ENCODE data around the gene ERBB4.
"Not testable (repeated sequence)": the region's sequence is repeated elsewhere in the genome, so short reads cannot be mapped to it uniquely, and the experiment has no call there.

The ERBB4 gene

DNA sequence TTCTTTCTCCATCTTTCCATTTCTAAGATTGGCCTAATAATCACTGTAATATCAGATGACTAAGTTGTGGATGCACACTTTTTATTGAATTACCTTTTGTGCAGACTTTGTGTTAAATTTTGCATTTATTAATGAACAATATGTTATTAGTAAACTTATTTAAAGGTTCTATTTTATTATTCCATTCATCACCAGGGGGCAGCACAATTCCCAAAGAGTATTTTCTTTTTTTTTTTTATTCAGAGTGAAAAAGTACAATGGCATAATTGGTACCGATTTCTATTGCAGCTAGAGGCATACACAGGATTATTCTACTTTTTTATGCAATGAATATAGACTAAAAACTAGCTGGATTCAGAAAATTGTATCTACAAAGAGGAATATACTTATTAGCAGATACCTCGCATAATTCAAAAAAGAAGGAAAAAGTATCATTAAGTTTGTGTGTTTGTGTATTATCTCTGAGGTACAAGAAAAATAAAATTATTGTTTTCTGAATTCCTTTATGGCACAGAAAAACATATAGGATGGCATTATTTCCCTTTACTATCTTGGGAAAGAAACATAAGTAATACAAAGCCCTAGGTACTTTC lies 390.6 kb downstream of the ERBB4 start:
- DNase-seq (ENCODE audit: low read depth in 3 of 3) = no peak

DNA sequence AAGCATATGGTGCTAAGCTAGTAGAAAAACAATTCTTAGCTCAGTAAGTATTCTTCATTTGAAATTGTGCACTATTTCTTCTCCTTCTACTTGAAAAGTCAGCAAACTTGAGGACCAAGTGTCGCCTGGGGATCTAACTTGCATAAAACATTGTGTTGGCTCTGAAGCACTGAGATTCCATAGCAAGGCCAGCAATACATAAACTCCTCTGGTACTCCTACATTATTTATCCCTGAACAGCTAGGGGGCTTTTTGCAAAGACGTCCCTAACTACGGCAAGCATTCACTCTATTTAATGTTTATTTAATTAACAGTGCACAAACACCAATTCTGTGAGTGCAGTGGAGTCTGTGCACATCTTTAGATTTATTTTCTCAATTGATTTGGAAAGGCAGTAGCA lies 392.2 kb downstream of the ERBB4 start:
- DNase-seq (ENCODE audit: low read depth in 3 of 3) = no peak

DNA sequence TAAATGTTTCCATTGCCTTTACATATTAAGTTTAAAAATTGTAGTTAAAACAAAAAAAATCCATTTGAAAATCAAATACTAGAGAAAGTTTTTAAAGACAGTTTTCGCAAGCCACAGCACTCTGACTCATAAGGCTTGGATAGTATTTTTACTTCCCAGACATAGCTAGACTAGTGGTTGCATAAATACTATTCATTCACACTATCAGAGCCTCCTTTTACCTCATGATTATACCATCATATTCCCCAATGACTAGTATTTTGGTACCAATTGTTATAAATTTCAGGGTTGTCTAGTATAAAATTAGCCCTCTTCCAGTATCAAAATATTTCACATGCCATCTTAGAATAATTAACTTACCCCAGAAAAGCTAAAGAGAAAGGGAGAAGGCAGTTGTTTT lies 393.5 kb downstream of the ERBB4 start:
- no peak for DNase-seq (ENCODE audit: low read depth in 3 of 3)

DNA sequence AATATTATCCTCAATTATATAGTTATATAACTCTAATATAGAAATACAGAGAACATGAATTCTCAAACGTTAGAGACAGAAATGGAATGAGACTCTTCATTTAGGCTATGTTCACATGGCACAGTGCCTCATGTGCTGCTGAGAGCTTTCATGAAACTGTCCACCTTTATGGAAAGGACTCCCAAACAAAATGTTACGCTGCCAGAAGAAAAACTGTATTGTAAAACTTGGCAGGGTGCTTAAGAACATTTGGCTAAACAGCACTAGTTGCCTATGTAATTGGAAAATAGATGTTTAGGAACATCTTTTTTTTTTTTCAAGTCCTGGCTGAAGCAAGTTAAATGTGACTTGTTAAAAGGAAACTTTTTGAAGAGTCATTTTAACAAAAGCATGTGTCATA lies 396.0 kb downstream of the ERBB4 start:
- DNase-seq (ENCODE audit: low read depth in 3 of 3) = no peak

DNA sequence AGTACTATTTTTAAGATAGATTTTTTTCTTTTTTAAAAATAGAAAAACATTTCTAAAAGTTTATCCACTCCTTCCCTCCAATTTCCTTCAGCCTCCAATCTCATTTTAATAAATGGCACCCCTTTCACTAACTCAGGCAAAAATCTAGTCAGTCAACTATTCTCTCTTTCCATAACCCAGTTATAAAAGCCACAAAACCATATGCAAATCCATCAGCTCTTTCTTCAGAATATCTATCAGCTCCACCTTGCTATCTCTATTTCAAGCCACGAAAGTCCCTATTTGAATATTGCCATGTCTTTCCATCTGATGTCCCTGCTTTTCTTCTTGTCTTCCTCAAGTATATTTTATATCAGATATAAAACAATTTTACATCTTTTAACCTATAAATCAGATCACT lies 397.1 kb downstream of the ERBB4 start:
- no peak for DNase-seq (ENCODE audit: low read depth in 3 of 3)

DNA sequence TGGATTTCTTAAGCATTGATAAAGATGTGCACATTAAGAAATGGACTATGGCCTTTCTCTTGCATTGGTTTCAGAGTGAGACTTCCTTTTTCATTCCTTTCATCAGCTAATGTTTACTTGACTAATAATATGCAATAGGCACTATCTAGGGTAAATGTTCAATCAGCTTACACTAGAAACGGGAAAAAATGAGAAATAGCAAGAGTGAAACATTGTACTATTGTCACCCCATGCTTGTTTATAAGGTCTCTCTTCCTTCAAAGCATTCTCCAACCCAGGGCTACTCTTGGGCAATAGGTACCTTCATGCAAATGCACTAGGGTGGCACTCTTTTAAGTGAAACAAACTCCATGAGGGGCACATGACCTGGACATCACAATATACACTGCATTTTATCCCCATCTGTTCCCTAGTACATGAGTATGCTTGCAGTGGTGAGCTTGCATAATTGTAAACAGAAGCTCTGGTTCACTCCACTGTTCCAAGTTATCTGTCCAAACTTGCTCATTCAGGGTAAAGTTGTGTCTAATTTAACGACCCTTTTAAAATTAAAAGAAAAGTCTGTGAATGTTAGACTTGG lies 402.3 kb downstream of the ERBB4 start:
- no peak for DNase-seq (ENCODE audit: low read depth in 3 of 3)

DNA sequence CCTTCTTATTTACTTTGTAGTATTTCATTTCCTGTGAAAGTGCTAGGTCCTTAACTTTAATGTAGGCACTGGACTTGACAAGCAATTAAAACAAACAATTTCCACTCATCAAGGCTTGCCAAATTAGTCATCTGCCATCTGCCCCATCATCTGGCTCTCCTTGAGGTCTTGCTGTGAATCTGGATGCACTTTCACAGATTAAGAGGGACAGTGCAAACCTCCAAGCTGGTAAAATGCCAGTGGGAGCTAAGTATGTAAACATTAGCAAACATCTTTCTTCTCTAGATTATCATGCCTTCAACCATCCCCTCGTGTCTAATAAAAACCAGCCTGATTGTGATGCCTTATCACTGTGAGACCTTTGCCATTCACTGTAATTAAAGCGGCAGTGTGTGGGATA lies 402.9 kb downstream of the ERBB4 start:
- DNase-seq (ENCODE audit: low read depth in 3 of 3) = no peak

DNA sequence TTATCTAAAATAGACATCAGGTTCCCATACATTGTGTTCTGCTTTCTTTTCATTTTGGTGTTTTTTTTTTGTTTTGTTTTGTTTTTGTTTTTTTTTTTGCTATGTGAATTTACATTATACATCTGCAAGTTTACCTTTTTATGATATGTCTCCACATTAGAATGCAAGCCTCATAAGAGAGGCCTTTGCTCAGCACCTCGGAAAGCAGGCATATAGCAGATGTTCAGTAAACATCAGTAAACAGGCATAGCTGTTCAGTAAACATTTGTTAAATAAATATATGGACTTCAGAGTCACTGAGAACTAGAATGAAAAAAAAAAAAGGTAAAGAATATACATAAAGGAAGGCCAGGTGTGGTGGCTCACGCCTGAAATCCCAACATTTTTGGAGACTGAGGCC lies 405.3 kb downstream of the ERBB4 start:
- DNase-seq (ENCODE audit: low read depth in 3 of 3) = no peak

DNA sequence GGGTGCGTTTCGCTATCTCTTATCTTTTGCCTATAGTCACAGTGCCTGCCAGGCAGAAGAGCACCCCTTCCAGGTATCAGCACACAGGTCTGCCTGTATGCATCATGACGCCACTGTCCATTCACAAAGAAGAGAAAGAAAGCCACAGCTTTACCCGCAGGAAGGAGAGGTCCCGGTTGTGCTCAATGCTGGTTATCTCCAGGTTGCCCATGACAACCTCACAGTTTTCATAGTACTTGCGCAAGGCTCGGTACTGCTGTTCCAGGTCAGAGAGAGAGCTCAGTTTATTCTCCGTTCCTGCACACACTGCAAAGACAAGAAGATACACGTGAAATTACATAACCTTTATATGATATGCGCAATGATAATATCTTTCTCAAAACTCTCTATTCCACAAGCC lies 414.0 kb downstream of the ERBB4 start:
- no peak for DNase-seq (ENCODE audit: low read depth in 3 of 3)

DNA sequence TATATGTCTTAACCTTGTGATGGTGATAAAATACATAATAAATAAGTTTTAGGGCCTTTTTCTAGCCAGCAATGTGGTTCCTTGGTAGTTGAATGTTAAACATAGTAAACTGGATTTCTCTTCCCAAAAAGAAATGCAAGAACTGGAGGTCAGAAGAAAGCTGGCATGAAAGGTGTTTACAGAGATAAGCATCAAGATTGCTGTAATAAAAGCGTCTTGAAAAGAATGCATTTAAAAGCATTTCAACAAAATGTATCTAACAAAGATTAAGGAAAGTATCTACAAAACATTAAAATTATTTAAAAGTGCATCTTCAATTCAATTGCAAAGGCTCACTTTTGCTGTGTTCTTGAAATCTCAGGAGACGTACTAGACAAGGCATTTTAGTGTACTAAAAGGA lies 419.0 kb downstream of the ERBB4 start:
- DNase-seq (ENCODE audit: low read depth in 3 of 3) = no peak

DNA sequence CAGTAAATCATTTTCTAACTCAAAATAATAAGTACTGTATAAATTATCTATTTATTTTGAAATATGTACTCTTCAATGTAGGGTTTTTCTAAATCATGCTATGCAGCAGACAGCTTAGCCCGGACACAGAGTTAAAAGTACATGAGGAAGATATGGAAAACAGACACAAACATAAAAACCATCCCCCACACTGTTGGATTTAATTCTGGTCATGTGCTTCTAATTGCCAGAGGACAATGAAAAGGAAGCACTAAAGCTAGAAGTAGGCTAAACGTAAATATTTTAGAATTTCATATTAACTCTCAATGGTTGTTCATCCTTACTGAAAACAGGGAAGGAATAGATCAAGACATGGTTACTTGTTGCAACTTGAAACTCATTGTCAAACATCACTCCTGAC lies 420.7 kb downstream of the ERBB4 start:
- no peak for DNase-seq (ENCODE audit: low read depth in 3 of 3)

DNA sequence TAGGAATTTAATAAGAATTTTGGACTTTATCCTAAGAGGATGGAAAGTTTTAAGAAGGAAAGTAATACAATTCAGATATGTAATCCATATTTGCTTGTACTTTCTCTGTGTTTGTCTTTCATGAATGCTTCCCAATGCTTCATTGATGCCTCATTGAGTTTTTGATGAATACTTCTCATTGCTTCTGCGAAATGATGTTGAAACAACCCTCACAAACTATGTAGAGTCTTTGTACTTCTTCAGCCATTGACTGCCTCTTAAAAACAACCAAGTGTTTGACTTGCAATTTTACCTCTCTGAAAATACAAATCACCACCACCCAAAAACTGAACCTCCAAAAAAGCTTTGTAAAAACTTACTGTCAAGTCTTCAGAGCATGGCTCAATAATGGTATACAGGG lies 424.1 kb downstream of the ERBB4 start:
- DNase-seq (ENCODE audit: low read depth in 3 of 3) = no peak

DNA sequence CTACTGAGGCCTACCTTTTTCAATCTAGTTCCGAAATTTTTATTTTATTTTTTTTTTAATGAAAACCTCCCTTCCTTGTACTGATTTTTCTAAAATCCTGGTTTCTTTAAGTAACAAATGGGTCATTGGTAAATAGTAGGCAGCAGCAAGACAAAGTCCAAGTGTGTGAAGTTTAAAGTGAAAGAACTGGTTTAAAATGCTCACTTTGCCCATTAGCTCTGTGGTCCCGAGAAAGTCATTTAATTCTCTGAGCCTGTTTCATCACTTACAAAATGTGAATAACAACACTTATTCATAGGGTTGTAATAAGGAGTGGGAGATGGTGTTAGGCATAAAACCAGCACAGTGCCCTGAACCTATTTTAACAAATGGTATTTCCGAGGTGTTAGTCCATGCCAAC lies 426.2 kb downstream of the ERBB4 start:
- no peak for DNase-seq (ENCODE audit: low read depth in 3 of 3)

DNA sequence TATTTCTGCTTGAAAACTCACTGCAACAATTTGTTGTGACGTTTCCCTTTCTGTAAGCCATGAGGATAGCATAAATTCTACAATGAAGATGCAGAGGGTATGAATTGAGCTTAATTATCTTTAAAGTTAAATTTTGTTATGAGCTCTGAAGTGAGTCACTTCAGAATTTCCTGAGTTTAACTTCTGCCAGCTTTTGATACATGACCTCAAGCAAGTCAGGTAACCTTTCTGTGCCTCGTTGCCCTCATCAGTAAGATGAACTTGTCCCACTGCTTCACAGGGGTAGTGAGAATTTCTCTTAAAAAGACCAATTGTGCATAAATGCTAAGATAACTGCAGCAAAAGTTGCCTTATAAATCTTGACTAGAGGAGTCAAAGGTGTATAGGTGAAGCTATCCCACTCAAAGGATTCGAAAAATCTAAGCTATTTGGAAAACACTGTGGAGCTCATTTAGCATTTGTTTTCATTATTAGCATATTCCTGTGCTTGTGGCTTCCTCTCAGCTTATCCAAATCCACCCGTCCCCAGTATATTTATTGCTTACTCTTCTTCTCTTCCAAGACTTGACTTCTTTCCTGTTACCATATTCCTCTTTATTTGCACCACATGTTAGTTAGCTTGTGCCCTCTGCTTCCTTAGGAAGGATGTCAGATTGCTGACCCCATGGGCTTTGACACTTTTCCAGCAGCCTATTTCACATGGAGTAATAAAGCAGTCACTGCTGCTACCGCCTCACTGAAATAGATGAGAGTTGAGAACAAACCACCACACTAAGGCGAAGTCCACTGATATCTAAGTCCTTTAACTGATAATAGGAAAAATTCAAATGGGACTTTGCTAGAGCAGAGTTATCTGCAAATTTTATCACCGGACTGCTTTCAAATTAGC lies 428.6 kb downstream of the ERBB4 start:
- no peak for DNase-seq (ENCODE audit: low read depth in 3 of 3)

DNA sequence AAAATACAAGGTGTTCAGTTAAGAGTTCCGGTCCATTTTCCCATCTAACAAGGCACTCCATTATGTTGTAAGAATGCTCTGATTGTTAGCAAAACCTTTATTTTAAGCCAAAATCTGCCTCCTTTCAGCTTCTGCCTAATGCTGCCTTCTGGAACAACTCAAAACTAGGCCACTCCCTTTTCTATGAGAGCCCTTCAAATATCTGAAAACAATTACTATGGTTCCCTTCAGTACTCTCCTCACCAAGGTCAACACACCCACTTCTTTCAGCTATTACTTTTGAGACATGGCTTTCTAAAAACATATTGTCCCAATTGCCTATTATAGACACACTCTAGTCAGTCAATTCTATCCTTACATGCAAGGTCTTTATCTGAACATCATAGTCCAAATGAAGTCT lies 429.4 kb downstream of the ERBB4 start:
- DNase-seq (ENCODE audit: low read depth in 3 of 3) = no peak

DNA sequence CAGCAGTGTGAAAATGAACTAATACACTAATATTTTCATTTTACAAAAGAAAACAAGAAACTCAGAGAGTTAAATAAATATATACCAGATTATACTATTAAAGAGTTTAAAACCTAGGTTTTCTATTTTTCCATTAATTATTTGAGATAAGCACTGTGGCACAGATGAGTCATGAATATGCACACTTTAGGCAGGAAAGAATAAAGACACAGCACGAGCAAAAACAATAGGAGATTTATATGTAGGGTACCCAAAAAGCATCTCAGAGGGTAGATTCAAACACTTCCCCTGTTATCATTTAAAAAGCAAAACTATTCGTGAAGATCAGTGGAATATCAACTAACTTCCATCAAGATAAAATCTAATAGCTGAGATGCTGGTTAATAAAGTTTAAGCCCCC lies 430.6 kb downstream of the ERBB4 start:
- no peak for DNase-seq (ENCODE audit: low read depth in 3 of 3)

DNA sequence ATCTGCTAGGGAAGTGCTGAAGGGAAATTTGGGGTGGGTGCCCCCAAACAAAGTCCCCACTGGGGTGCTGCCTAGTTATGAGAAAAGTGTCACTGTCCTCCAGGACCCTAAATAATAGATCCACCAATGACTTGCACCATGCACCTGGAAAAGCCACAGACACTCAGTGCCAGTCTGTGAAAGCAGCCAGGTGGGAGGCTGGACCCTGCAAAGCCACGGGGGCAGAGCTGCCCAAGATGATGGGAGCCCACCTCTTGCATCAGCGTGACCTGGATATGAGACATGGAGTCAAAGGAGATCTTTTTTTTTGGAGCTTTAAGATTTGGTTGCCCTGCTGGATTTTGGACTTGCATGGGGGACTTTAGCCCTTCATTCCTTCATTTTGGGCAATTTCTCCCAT lies 431.6 kb downstream of the ERBB4 start:
- DNase-seq (ENCODE audit: low read depth in 3 of 3) = no peak

DNA sequence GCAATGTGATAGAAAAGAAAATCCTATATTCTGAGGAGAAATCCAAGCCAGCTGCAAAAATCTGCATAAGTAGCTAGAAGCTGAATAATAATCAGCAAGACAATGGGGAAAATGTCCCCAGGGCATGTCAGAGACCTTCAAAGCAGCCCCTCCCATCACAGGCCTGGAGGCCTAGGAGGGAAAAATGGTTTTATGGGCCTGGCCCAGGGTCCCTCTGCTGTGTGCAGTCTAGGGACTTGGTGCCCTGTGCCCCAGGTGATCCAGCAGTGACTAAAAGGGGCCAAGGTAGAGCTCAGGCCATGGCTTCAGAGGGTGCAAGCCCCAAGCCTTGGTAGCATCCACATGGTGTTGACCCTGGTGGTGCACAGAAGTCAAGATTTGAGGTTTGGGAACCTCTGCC lies 432.1 kb downstream of the ERBB4 start:
- DNase-seq (ENCODE audit: low read depth in 3 of 3) = not testable (repeated sequence)

DNA sequence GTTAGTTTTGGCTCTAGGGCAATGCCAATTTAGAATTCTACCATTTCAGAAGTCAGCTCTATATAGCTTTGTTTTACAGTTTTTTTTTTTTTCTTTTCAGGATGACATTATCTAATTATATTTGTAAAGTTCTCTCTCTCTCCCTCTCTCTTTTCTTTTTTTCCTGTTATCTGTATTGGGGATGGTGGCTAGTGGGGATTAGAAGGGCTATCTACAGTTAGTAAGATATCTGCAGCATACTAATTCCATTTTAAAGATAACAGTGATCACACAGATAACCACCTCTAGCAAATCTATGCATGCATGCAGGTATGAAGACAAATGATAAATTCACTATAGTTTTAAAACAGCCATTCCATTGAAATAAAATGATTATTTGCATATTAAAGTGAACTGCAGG lies 438.9 kb downstream of the ERBB4 start:
- no peak for DNase-seq (ENCODE audit: low read depth in 3 of 3)

DNA sequence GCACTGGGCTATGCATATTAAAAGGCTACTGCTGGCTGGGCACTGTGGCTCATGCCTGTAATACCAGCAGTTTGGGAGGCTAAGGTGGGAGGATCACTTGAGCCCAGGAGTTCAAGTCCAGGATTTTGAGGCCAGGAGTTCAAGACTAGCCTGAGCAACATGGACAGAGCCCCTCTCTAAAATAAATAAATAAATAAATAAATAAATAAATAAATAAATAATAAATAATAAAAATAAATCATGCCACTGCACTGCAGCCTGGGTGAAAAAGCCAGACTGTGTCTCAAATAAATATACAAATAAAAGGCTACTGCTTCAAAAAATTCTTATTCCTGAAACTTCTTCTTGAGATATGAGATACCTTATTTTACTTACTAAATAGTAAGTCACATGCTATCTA lies 439.6 kb downstream of the ERBB4 start:
- DNase-seq (ENCODE audit: low read depth in 3 of 3) = no peak

DNA sequence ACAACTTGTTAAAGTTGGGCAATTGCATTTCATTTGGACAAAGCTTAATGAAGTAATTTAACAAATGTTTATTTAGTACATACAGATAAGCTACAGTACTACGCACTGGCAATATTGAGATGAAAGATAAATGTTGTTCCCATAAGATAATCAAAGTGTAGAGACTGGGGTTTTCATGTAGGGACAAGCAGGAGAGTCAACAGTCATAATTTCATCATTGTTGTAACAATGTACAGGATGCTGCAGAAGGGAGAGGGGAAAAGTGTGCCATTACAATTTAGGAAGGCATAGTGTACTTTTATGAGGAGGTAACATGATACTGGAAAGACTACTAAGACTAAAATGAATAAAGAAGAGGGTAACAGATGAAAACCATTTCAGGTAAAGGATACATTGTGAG lies 441.6 kb downstream of the ERBB4 start:
- DNase-seq (ENCODE audit: low read depth in 3 of 3) = no peak

DNA sequence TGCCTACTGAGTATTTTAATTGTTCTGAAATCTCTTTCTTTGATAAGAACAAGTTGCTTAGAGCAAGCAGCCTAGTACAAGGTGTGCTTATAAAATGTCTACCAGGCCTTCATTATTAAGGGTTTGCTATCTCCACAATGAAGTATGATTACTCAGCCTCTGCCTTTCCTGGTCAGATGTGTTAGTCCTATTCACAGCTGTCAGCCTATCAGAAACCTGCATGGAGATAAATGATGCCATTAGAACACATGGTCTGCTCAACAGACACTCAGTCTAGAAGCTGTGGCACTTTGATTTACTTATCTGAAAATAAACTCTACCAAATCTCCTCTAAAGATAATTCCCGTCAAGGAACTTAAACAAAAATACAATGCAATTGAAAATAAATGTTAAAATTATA lies 448.7 kb downstream of the ERBB4 start:
- DNase-seq (ENCODE audit: low read depth in 3 of 3) = no peak

DNA sequence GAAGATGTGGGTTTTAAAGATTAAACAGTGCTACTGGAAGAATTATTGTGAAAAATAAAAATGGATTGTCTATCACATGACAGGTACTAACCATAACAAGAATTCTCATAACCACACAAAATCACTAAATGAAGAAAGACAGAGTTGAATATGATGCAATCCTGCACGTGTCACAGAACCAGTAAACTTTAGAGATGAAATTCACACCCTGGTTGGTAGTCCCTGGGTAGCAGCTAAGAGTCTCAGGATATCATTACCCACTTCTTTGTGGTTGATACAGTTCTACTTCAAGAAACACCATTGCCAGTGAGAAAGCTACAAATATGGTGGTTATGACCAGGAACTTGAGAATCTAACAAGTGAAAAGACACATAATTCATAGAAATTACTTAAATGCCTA lies 450.2 kb downstream of the ERBB4 start:
- DNase-seq (ENCODE audit: low read depth in 3 of 3) = no peak

Data from stimulated activated CD4-positive, alpha-beta T cell treated with anti-CD3 and anti-CD28 coated beads, TNF-alpha, amount 100 ng/mL, for 24 hours (primary cell).